B cell (primary cell): ENCODE measurements around the gene DOCK3. TPM values are rescaled to one million over a fixed set of nuclear protein-coding genes. Genes with fewer than 3 reads are reported as not detected.
"Not testable (repeated sequence)": the region's sequence is repeated elsewhere in the genome, so short reads cannot be mapped to it uniquely, and the experiment has no call there.

Experiments used
- ATAC-seq: fragments of 200-7000 bp; cut with Tn5 transposase; one replicate; pipeline ENCODE4 v1.10.0; 2021; ENCODE audit warnings: low read depth, mild to moderate bottlenecking, moderate number of reproducible peaks, moderate library complexity
- CTCF ChIA-PET: fragments of 350-600 bp; sonication (Branson Sonifier 250); formaldehyde crosslinking; loops from one replicate; lab custom pipeline; 2021; ENCODE audit warnings: antibody characterized with exemption, inconsistent platforms; lab: Charles Lee
- POLR2A ChIA-PET: fragments of 350-600 bp; sonication (Branson Sonifier 250); formaldehyde crosslinking; loops from one replicate; lab custom pipeline; 2021; ENCODE audit warnings: antibody characterized with exemption; lab: Charles Lee
- DNase-seq: peaks from one replicate; pipeline ENCODE4 v3.0.0; 2013
- H2AFZ ChIP-seq: 2 replicates; pipeline ENCODE4 v1.6.1; 2012; ENCODE audit warnings: mild to moderate bottlenecking, low read depth, low read length; ENCODE audit not compliant: insufficient read depth, poor library complexity, severe bottlenecking
- H3K27ac ChIP-seq, 2 donors: 1 replicate in 1 of 2; 2 replicates in 1 of 2; pipeline ENCODE4 v1.5.1; 2012 to 2013; ENCODE audit warnings: low read length in 2 of 2, mild to moderate bottlenecking in 2 of 2, moderate library complexity in 1 of 2
- H3K27me3 ChIP-seq, 4 experiments: fragments of 200-600 bp in 1 of 4; sonication (generic) in 1 of 4; replicated peaks in 1 of 4; 1 replicate in 2 of 4; 2 replicates in 2 of 4; pipeline versions ENCODE4 v1.6.1 to v1.7.0; 2013 to 2016; ENCODE audit warnings: low read length in 3 of 4, mild to moderate bottlenecking in 2 of 4, mixed read lengths in 1 of 4, moderate library complexity in 1 of 4; ENCODE audit not compliant: insufficient read depth in 4 of 4, control insufficient read depth in 3 of 4; ENCODE audit errors: control extremely low read depth in 1 of 4
- H3K36me3 ChIP-seq, 2 experiments: replicated peaks in 1 of 2; 1 replicate in 1 of 2; 2 replicates in 1 of 2; pipeline versions ENCODE4 v1.6.1 to v1.7.1; 2013; ENCODE audit warnings: low read length in 1 of 2; ENCODE audit not compliant: insufficient read depth in 2 of 2, control insufficient read depth in 1 of 2; ENCODE audit errors: control extremely low read depth in 1 of 2, extremely low read depth in 1 of 2
- H3K4me1 ChIP-seq, 2 donors: fragments of 200-600 bp in 1 of 2; sonication (generic) in 1 of 2; 1 replicate in 1 of 2; 2 replicates in 1 of 2; pipeline versions ENCODE4 v1.5.1 to v1.6.1; 2013 to 2017; ENCODE audit warnings: low read length in 2 of 2; ENCODE audit not compliant: control insufficient read depth in 2 of 2, insufficient read depth in 2 of 2
- H3K4me2 ChIP-seq: replicated peaks from 2 replicates; pipeline ENCODE3; 2012; ENCODE audit warnings: mild to moderate bottlenecking, low read depth, low read length; ENCODE audit not compliant: poor library complexity, severe bottlenecking
- H3K4me3 ChIP-seq, 5 experiments: fragments of 200-600 bp in 1 of 5; sonication (generic) in 1 of 5; 1 replicate in 3 of 5; 2 replicates in 2 of 5; pipeline versions ENCODE4 v1.5.1 to v1.7.0; 2011 to 2016; ENCODE audit warnings: low read length in 4 of 5, mild to moderate bottlenecking in 4 of 5, low read depth in 2 of 5, control low read depth in 1 of 5, moderate library complexity in 1 of 5; ENCODE audit not compliant: insufficient read depth in 1 of 5; ENCODE audit errors: control extremely low read depth in 1 of 5, extremely low read depth in 1 of 5
- H3K79me2 ChIP-seq: fragments of 200-600 bp; sonication (generic); one replicate; pipeline ENCODE4 v1.6.0; 2016; ENCODE audit warnings: low read length; ENCODE audit not compliant: control insufficient read depth, insufficient read depth
- H3K9ac ChIP-seq: fragments of 200-600 bp; sonication (generic); 2 replicates; pipeline ENCODE4 v1.6.1; 2017; ENCODE audit warnings: mild to moderate bottlenecking, low read length, moderate library complexity
- H3K9me3 ChIP-seq, 3 donors: one replicate each; pipeline versions ENCODE4 v1.6.1 to v1.7.1; 2013; ENCODE audit warnings: low read length in 2 of 3; ENCODE audit not compliant: control insufficient read depth in 2 of 3, insufficient read depth in 1 of 3; ENCODE audit errors: control extremely low read depth in 1 of 3
- H4K20me1 ChIP-seq: 2 replicates; pipeline ENCODE4 v1.6.0; 2012; ENCODE audit warnings: mild to moderate bottlenecking, low read length; ENCODE audit not compliant: insufficient read depth, control insufficient read depth, poor library complexity, severe bottlenecking
- H3K27ac Mint-ChIP-seq: one replicate; pipeline ENCODE4 v1.8.0; 2021; ENCODE audit warnings: mixed read lengths
- H3K27me3 Mint-ChIP-seq: one replicate; pipeline ENCODE4 v1.8.0; 2021; ENCODE audit warnings: mixed read lengths
- H3K4me1 Mint-ChIP-seq: one replicate; pipeline ENCODE4 v1.8.0; 2021; ENCODE audit warnings: mixed read lengths
- H3K4me3 Mint-ChIP-seq: one replicate; pipeline ENCODE4 v1.8.0; 2021; ENCODE audit warnings: mixed read lengths
- H3K9me3 Mint-ChIP-seq: one replicate; pipeline ENCODE4 v1.8.0; 2022; ENCODE audit warnings: mixed read lengths; ENCODE audit not compliant: insufficient read depth
- EZH2 ChIP-seq: IDR thresholded peaks from 2 replicates; pipeline ENCODE4 v1.6.1; 2012; ENCODE audit warnings: borderline replicate concordance, low read depth, mild to moderate bottlenecking, moderate library complexity, low read length; ENCODE audit not compliant: insufficient read depth, poor library complexity, severe bottlenecking
- WGBS: methylation state at CpG from one replicate; pipeline ENCODE4 v1.1.5; 2013; ENCODE audit warnings: missing lambda C conversion rate; ENCODE audit not compliant: insufficient coverage; 5-methylcytosine and 5-hydroxymethylcytosine counted together
- intact Hi-C: fragments of 100-400 bp; cut with micrococcal nuclease; formaldehyde crosslinking; loops from one replicate; pipeline ENCODE4 v1.10.0; 2022
- polyA plus RNA-seq: library from polyadenylated mRNA; depleted of rRNA; stranded (reverse); fragments of >200 nt; gene quantifications from 2 replicates; pipeline ENCODE4 v1.2.3, GENCODE V29; 2012
- total RNA-seq, 2 donors: library from RNA; stranded (reverse); fragments of 120-200 nt in 1 of 2; gene quantifications; 1 replicate in 1 of 2; 2 replicates in 1 of 2; pipeline versions ENCODE4 v1.2.3 to v1.2.4, GENCODE V29; 2013 to 2022
- TF ChIP-seq, protein P1 (sequence below): fragments of 200-600 bp; IDR thresholded peaks from one replicate; pipeline ENCODE4 v1.8.0; 2022; ENCODE audit warnings: antibody characterized with exemption, mild to moderate bottlenecking

The DOCK3 gene
- total and polyA plus RNA-seq, 2 donors (not counting 1 experiment from before 2014, with no cell fraction given) = 0.06 to 0.30 TPM

DNA sequence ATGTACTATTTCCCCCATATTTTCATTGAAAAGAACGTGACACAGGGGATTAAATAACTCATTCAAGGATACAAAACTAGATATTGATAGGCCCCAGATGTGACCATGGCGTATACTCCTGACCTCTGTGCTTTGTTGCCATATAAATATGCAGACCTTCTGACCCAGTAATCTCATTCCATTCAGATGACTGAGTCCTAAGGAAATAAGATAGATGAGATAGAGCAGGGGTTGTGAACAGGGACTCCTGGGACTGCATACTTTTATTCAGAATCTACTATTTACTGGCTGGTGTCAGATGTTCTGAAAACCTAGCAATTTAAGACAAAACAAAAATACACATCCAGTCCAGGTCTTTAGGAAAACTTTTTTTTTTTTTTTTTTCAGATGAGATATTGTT is 571.1 kb downstream of the DOCK3 start:
- Histone ChIP-seq H4K20me1 (no peaks in the 10 kb centered on the region), H3K79me2 (no peaks in the 10 kb centered on the region), H3K9ac (no peak overlapping the region), H3K9me3 (peaks cover 0 to 8% (median 1%) of the 10 kb centered on the region in 3 donors), H3K4me2 (no peak overlapping the region), H3K27me3 (peaks cover 0 to 2% (median 0%) of the 10 kb centered on the region in 4 experiments), H3K36me3 (no peaks in the 10 kb centered on the region), H2AFZ (no peak overlapping the region), H3K4me3 (no peak overlapping the region), H3K4me1 (no peaks in the 10 kb centered on the region), H3K27ac (no peak overlapping the region)
- ChIA-PET POLR2A (no interaction called here), CTCF (no interaction called here)
- Mint-ChIP-seq H3K4me1 (no peaks in the 10 kb centered on the region), H3K27ac (no peak overlapping the region), H3K4me3 (no peak overlapping the region), H3K9me3 (no peaks in the 10 kb centered on the region), H3K27me3 (peaks cover 23% of the 10 kb centered on the region)
- DNase-seq (no peak), ATAC-seq (no peak)
- no CpG with 5 or more reads among the region's 2 CpGs for WGBS
- no peak for TF ChIP-seq EZH2
- TF ChIP-seq, protein P1, sequence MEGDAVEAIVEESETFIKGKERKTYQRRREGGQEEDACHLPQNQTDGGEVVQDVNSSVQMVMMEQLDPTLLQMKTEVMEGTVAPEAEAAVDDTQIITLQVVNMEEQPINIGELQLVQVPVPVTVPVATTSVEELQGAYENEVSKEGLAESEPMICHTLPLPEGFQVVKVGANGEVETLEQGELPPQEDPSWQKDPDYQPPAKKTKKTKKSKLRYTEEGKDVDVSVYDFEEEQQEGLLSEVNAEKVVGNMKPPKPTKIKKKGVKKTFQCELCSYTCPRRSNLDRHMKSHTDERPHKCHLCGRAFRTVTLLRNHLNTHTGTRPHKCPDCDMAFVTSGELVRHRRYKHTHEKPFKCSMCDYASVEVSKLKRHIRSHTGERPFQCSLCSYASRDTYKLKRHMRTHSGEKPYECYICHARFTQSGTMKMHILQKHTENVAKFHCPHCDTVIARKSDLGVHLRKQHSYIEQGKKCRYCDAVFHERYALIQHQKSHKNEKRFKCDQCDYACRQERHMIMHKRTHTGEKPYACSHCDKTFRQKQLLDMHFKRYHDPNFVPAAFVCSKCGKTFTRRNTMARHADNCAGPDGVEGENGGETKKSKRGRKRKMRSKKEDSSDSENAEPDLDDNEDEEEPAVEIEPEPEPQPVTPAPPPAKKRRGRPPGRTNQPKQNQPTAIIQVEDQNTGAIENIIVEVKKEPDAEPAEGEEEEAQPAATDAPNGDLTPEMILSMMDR = no peak
- intact Hi-C loops = no loop called here

DNA sequence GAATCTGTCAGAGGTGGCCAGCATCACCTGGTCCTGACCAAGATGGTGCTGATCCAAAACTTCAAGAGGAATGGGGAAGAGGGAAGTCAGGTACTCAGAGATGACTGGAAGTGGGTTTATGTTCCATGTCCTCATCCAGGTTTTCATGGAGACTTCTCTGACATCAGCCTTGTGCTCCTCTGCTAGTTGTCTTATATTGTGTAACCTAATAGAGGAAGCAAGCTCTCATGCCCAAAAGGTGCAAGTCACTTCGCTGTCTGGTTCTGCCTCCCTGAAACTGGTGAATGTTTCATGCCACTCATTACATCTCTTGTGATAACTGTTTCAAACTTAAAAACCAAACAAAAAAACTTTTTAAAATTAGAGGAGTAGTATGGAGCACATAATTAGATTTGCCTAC is 583.1 kb downstream of the DOCK3 start:
- Histone ChIP-seq H3K4me3 (no peak overlapping the region), H4K20me1 (no peaks in the 10 kb centered on the region), H3K9ac (no peak overlapping the region), H3K9me3 (no peaks in the 10 kb centered on the region), H3K27me3 (no peaks in the 10 kb centered on the region), H3K4me1 (no peaks in the 10 kb centered on the region), H3K27ac (no peak overlapping the region), H3K79me2 (no peaks in the 10 kb centered on the region), H3K36me3 (no peaks in the 10 kb centered on the region), H3K4me2 (no peak overlapping the region), H2AFZ (no peak overlapping the region)
- WGBS = no CpG with 5 or more reads among the region's 1 CpG
- TF ChIP-seq, protein P1 = no peak
- TF ChIP-seq EZH2 = no peak
- peaks cover 49% of the 10 kb centered on the region for H3K27me3 Mint-ChIP-seq
- ChIA-PET POLR2A (no interaction called here), CTCF (no interaction called here)
- intact Hi-C loops = no loop called here
- no peak overlapping the region for H3K27ac Mint-ChIP-seq
- no peak for ATAC-seq
- no peak for DNase-seq
- H3K9me3 Mint-ChIP-seq = peaks cover 2% of the 10 kb centered on the region
- no peak overlapping the region for H3K4me3 Mint-ChIP-seq
- no peaks in the 10 kb centered on the region for H3K4me1 Mint-ChIP-seq

DNA sequence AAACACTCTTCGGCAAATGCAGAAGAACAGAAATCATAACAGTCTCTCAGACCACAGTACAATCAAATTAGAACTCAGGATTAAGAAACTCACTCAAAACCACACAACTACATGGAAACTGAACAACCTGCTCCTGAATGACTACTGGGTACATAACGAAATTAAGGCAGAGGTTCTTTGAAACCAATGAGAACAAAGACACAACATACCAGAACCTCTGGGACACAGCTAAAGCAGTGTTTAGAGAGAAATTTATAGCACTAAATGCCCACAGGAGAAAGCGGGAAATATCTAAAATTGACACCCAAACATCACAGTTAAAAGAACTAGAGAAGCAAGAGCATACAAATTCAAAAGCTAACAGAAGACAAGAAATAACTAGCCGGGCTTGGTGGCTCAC is 589.4 kb downstream of the DOCK3 start:
- H3K9ac ChIP-seq, POLR2A ChIA-PET, H3K4me2 ChIP-seq, H2AFZ ChIP-seq, H4K20me1 ChIP-seq, H3K36me3 ChIP-seq, H3K79me2 ChIP-seq, CTCF ChIA-PET, H3K4me3 ChIP-seq, H3K27ac Mint-ChIP-seq, ATAC-seq, intact Hi-C loops, H3K4me1 ChIP-seq, H3K27ac ChIP-seq, H3K9me3 ChIP-seq, H3K4me3 Mint-ChIP-seq, DNase-seq, H3K27me3 ChIP-seq, H3K9me3 Mint-ChIP-seq: not testable (repeated sequence)
- WGBS = 100% methylated on average over 2 of the region's 4 CpGs
- Mint-ChIP-seq H3K4me1 (peaks cover 16% of the 10 kb centered on the region), H3K27me3 (peaks cover 18% of the 10 kb centered on the region)
